Activated naive CD4-positive, alpha-beta T cell treated with anti-CD3 and anti-CD28 coated beads, Interleukin-2, amount 50 U/mL, for 24 hours (primary cell): ENCODE measurements around the gene TAS1R3.
"Not testable (repeated sequence)": the region's sequence is repeated elsewhere in the genome, so short reads cannot be mapped to it uniquely, and the experiment has no call there.

Experiments used
- H3K27ac Mint-ChIP-seq: one replicate; pipeline ENCODE4 v1.8.0; 2021; ENCODE audit warnings: mild to moderate bottlenecking, mixed read lengths
- H3K27me3 Mint-ChIP-seq: one replicate; pipeline ENCODE4 v1.8.0; 2021; ENCODE audit warnings: mixed read lengths
- H3K36me3 Mint-ChIP-seq: one replicate; pipeline ENCODE4 v1.8.0; 2021; ENCODE audit warnings: mixed read lengths
- H3K4me1 Mint-ChIP-seq: one replicate; pipeline ENCODE4 v1.8.0; 2021; ENCODE audit warnings: mixed read lengths
- H3K4me3 Mint-ChIP-seq: one replicate; pipeline ENCODE4 v1.8.0; 2021; ENCODE audit warnings: mild to moderate bottlenecking, mixed read lengths
- H3K9me3 Mint-ChIP-seq: one replicate; pipeline ENCODE4 v1.8.0; 2021; ENCODE audit warnings: mixed read lengths

The TAS1R3 gene

DNA sequence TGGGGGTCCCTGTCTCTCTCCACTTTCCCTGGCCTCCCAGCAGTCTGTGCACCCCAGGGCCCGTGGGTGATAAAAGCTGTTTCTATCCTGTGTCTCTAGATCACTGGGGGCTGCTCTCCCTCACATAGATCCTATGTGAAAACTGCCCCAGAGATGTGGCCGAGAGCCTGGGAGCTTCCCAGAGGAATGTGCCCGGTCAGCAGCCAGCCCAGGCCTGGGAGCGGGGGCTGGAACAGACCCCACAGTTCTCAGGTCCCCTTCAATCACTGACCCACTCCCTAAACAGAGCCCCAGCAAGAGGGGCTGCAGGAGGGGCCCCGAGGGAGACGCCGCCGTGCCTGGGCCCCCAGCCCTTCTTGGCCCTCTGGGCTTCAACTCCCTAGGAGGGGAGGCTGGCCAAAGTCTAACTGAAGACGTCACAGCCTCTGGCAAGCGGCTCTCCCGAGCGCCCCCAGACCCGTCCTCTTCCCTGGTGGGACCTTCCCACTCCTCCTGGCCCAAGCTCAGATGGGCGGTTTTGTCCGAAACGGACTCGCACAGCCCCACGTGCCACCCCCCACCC is 26.9 kb downstream of the TAS1R3 start:
- Mint-ChIP-seq H3K4me1 (peaks cover 12% of the 10 kb centered on the region), H3K9me3 (no peaks in the 10 kb centered on the region)

DNA sequence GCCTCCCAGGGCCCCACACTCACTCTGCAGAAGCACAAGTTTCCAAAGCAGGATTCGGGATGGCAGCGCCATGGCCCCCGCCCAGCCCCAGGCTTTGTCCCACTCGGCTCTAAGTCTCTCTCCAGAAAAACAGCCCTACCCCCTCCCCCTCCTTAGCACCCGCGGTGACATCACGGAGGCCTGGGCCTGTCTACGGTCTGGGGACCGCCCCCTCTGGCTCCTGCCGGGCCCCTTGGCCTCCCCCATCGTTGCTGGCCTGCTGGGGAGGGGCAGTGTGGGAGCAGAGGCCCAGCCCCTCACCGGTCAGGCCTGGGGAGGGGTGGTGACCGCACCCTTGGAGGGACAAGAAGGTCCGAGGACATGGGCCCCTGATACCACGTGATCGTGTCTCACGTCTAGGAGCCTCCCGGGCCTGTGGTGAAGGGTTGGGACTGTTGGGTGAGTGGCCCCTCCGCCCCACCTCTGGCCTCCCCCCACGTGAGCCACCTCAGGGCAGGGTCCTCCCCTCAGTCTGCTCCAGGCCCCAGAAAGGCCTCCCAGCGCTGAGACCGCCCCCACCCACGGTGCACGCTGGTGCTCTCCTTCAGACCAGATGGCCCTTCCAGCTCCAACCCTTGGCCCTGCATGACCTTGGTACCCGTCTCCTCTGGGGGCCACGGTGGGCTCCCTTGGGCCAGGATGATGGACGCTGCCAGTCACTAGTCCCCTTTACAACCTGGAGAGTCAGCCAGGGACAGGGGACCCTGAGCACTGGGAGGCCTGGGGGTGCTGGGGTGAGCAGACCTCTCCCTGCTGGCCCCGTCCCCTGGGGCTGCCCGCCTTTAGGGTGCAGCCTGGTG is 27.6 kb downstream of the TAS1R3 start, which contains the start of gene MXRA8:
MXRA8 (minus strand) TSS at position 123 of the 839 bp plus-strand sequence; CDS start at position 72, 51 bp downstream.
- H3K27me3 Mint-ChIP-seq, result peaks cover 3% of the 10 kb centered on the region
- H3K36me3 Mint-ChIP-seq, result no peaks in the 10 kb centered on the region
- H3K4me3 Mint-ChIP-seq, result no peak within 1 kb of the TSS
- H3K27ac Mint-ChIP-seq, result no peak within 1 kb of the TSS
- H3K9me3 Mint-ChIP-seq, result no peaks in the 10 kb centered on the region
- H3K4me1 Mint-ChIP-seq, result peaks cover 10% of the 10 kb centered on the region

More for the DNA sequence above, 26.9 kb downstream of the TAS1R3 start:
- no peak overlapping the region for H3K4me3 Mint-ChIP-seq
- H3K36me3 Mint-ChIP-seq, result no peaks in the 10 kb centered on the region
- H3K27ac Mint-ChIP-seq, result no peak overlapping the region
- peaks cover 3% of the 10 kb centered on the region for H3K27me3 Mint-ChIP-seq

- peaks cover 8% of the 10 kb centered on the region for H3K4me1 Mint-ChIP-seq
- H3K27me3 Mint-ChIP-seq, result peaks cover 3% of the 10 kb centered on the region
- no peaks in the 10 kb centered on the region for H3K36me3 Mint-ChIP-seq
- H3K4me3 Mint-ChIP-seq, result no peak overlapping the region
- H3K9me3 Mint-ChIP-seq, result no peaks in the 10 kb centered on the region
- no peak overlapping the region for H3K27ac Mint-ChIP-seq
Measured at GRCh38 chr1:1359308-1359663, 28.2 kb downstream of the TAS1R3 start.

DNA sequence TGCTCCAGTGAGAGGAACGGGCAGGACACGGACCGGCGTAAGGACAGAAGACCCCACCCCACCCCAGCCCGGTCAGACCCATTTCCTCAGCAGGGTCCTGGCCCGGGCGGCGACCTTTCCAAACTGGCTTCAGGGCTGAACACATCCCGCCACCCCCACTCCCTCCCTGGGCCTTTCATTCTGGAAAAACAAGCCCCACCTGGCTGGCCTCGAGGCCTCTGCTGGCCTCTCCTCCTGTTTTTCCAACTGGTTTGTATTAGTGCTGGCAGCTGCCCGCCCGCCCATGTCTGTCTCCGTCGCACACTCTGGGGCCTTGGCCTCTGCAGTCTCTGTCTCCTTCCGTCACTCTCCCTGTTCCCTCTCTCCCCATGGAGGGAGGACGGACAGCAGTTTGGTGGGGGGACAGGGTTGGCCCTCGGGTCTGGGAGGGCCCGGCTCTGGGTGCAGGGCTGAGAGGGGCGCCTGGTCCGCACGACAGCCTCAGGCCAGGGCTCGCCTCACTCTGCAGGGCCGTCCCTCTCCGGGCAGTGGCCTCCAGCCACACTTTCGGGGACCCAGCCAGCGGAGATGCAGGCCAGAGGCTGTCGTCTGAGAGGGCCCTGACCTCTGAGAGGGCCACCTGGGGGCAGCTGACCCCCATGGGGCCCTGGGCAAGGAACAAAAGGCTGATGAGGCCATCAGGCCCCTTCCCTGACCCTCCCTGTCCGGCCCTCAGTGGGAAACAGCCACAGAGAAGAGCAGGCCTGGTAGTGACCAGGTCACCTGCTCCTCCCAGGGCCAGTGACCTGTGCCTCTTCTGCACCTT is 28.8 kb downstream of the TAS1R3 start:
- no peak overlapping the region for H3K27ac Mint-ChIP-seq
- no peaks in the 10 kb centered on the region for H3K9me3 Mint-ChIP-seq
- no peaks in the 10 kb centered on the region for H3K36me3 Mint-ChIP-seq
- no peak overlapping the region for H3K4me3 Mint-ChIP-seq
- H3K27me3 Mint-ChIP-seq, result peaks cover 3% of the 10 kb centered on the region
- peaks cover 7% of the 10 kb centered on the region for H3K4me1 Mint-ChIP-seq

DNA sequence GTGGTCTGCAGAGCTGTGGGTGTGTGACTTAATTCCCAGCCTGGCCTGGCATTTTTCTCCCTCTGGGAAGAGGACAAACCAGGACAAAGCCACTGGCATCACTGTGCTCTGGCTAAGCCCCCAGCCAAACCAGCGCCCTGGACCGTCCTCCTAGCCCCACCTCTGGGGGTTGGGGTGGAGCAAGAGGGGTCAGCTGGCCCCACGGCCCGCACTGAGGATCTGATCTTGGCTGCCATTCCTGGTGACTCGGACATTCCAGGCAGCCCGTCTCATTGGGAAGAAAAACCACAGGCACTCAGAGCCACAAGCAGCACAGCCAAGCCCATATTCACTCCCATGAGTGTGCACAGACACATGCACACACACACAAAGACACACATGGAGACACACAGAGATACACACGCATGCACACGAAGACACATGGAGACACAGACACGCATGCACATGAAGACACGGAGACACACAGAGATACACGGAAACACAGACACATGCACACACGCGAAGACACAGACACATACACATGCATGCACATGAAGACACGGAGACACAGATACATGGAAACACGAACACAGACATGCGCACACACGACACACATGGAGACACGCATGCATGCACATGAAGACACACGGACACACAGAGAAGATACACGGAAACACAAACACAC is 29.6 kb downstream of the TAS1R3 start:
- Mint-ChIP-seq H3K4me3 (no peak overlapping the region), H3K27ac (no peak overlapping the region), H3K9me3 (no peaks in the 10 kb centered on the region), H3K4me1 (peaks cover 7% of the 10 kb centered on the region), H3K27me3 (peaks cover 3% of the 10 kb centered on the region), H3K36me3 (no peaks in the 10 kb centered on the region)

DNA sequence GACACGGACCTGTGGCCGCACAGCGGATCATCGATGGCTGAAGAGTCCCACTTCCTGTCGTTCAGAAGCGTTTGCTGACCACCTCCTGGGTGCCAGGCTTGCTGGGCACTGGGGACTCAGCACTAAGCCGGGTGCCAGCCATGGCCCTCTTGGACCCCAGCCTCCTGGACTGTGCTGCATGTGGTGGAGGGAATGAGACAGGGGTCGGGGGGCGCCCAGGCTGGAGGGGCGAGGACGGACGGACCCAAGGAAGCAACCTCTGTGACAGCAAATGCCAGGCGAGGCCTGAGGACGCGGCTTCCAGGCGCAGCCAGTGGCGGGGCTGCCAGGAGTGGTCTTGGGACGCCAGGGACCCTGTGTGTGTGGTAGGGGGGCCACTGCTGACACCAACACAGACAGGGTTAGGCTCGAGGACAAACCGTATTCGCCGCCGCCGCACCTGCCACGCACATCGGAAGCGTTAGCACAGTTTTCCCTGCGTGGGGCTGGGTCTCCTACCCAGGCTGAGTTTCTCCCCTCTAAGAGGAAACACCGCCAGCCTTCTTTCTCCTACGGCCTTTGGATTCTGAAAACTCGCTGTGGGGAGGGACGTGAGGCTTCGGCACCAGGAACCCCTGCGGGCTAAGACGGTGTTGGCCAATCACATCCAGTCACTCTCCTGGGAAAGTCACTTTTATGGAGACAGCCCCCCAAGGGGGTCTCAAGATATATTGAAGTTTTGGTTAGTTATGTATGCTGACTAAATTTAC is 30.3 kb downstream of the TAS1R3 start:
- Mint-ChIP-seq H3K36me3 (no peaks in the 10 kb centered on the region), H3K4me3 (no peak overlapping the region), H3K4me1 (peaks cover 7% of the 10 kb centered on the region), H3K27me3 (peaks cover 3% of the 10 kb centered on the region), H3K27ac (no peak overlapping the region), H3K9me3 (no peaks in the 10 kb centered on the region)

GRCh38 chr1:1361982-1362423 is 30.9 kb downstream of the TAS1R3 start:
- Mint-ChIP-seq H3K4me3 (no peak overlapping the region), H3K9me3 (no peaks in the 10 kb centered on the region), H3K4me1 (peaks cover 7% of the 10 kb centered on the region), H3K27ac (no peak overlapping the region), H3K27me3 (peaks cover 3% of the 10 kb centered on the region), H3K36me3 (no peaks in the 10 kb centered on the region)

GRCh38 chr1:1364266-1364665 is 33.2 kb downstream of the TAS1R3 start:
- Mint-ChIP-seq H3K27me3 (no peaks in the 10 kb centered on the region), H3K9me3 (no peaks in the 10 kb centered on the region), H3K36me3 (no peaks in the 10 kb centered on the region), H3K4me3 (no peak overlapping the region), H3K4me1 (peaks cover 2% of the 10 kb centered on the region), H3K27ac (no peak overlapping the region)

DNA sequence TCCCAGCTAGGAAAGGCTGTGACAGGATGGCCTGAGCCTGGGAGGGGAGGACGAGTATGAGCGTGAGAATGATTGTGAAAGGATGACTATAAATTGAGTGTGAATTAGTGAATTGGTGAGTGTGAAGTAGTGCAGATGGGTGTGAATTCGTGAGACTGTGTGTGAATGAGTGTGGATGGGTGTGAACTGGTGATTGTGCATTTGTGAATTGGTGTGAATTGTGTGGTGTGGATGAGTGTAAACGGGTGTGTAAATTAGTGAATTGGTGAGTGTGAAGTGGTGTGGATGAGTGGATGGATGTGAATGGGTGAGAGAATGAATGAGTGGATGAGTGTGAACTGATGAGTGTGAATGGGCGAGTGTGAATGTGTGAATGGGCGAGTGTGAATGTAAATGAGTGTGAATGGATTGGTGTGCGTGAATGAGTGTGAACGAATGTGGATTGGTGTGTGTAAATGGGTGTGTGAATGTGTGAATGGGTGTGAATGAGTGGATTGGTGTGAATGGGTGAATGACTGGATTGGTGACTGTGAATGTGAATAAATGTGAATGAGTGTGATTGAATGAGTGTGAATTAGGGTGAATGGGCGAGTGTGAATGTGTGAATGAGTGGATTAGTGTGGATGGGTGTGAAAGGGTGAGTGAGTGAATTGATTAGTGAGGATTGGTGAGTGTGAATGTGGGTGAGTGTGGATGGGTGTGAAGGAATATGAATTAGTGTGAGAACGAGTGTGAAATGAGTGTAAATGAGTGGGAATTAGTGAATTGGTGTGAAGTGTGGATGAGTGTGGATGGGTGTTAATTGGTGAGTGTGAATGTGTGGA is 35.0 kb downstream of the TAS1R3 start:
- H3K27me3 Mint-ChIP-seq, result no peaks in the 10 kb centered on the region
- H3K36me3 Mint-ChIP-seq, result no peaks in the 10 kb centered on the region
- no peak overlapping the region for H3K4me3 Mint-ChIP-seq
- H3K4me1 Mint-ChIP-seq, result peaks cover 5% of the 10 kb centered on the region
- H3K9me3 Mint-ChIP-seq, result no peaks in the 10 kb centered on the region
- no peak overlapping the region for H3K27ac Mint-ChIP-seq

DNA sequence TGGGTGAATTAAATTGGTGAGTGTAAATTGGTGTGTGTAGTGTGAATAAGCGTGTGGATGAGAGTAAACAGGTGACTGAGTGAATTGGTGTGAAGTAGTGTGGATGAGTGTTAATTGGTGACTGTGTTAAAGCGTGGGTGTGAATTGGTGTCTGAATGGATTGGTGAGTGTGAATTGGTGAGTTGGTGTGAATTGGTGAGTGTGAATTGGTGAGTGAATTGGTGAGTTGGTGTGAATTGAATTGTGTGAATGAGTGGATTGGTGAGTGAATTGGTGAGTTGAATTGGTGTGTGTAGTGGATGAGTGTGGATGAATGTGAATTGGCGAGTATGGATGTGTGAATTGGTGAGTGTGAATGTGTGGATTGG is 35.6 kb downstream of the TAS1R3 start:
- Mint-ChIP-seq H3K27ac (no peak overlapping the region), H3K4me3 (no peak overlapping the region)

GRCh38 chr1:1367315-1367714 is 36.2 kb downstream of the TAS1R3 start:
- Mint-ChIP-seq H3K27me3 (no peaks in the 10 kb centered on the region), H3K4me3 (no peak overlapping the region), H3K36me3 (no peaks in the 10 kb centered on the region), H3K4me1 (peaks cover 8% of the 10 kb centered on the region), H3K9me3 (no peaks in the 10 kb centered on the region), H3K27ac (no peak overlapping the region)

More for the DNA sequence above, 35.6 kb downstream of the TAS1R3 start:
- no peaks in the 10 kb centered on the region for H3K36me3 Mint-ChIP-seq
- H3K27me3 Mint-ChIP-seq, result no peaks in the 10 kb centered on the region
- H3K4me1 Mint-ChIP-seq, result peaks cover 5% of the 10 kb centered on the region
- no peaks in the 10 kb centered on the region for H3K9me3 Mint-ChIP-seq

DNA sequence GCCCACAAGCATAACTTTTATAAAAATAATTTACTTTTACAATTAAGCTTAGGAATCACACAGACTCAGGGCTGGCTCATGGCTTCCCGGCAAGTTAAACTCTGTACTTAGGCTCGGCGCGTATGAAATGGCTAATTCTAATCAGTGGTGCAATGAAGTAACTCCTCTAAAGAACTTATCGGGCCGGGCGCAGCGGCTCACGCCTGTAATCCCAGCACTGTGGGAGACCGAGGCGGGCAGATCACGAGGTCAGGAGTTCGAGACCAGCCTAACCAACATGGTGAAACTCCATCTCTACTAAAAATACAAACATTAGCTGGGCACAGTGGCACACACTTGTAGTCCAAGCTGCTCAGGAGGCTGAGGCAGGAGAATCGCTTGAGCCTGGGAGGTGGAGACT is 39.0 kb downstream of the TAS1R3 start:
- peaks cover 14% of the 10 kb centered on the region for H3K4me1 Mint-ChIP-seq
- not testable (repeated sequence) for H3K27ac Mint-ChIP-seq, H3K4me3 Mint-ChIP-seq, H3K36me3 Mint-ChIP-seq, H3K9me3 Mint-ChIP-seq, H3K27me3 Mint-ChIP-seq

DNA sequence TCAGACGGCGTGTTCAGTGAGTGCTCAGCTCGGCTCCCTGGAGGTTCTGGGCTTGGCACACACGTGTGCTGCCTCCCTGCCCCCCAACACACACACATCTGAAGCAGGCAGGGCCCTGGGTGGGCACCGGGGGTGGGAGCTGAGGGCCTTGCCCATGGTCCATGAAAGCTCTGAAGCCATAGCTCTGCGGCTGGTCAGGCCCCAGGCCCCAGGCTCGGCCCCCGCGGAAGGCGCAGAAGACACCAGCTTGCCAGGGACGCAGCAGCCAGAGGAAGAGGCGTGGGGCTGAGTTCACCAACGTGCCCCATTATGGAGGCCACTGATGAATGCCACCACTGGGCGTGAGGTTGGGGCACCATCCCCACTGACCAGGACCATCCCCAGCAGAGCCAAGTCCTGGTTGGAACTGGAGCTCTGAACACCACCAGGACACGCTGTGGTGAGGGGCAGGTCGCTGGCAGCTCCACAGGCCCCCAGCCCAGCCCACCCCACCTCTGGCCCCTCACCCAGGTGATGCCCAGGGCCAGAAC is 39.8 kb downstream of the TAS1R3 start:
- H3K9me3 Mint-ChIP-seq, result no peaks in the 10 kb centered on the region
- H3K36me3 Mint-ChIP-seq, result no peaks in the 10 kb centered on the region
- no peak overlapping the region for H3K27ac Mint-ChIP-seq
- no peaks in the 10 kb centered on the region for H3K27me3 Mint-ChIP-seq
- no peak overlapping the region for H3K4me3 Mint-ChIP-seq
- peaks cover 17% of the 10 kb centered on the region for H3K4me1 Mint-ChIP-seq

DNA sequence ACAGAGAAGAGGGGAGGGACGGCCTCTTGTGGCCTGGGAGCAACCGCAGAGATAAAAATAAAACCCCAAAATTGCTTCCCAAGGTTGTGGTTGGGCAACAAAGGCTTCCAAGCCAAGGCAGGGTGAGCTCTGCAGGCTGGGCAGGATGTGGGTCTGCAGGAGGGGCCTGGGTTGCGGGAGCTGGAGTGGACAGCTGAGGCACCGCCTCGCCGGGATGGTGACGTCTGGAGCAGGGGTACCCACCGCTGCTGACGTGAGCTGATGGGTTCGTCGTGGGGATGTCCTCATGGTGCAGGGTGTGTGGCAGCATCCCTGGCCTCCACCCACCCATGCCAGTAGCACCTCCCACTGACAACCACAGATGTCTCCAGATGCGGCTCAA is 40.3 kb downstream of the TAS1R3 start:
- Mint-ChIP-seq H3K9me3 (no peaks in the 10 kb centered on the region), H3K27me3 (no peaks in the 10 kb centered on the region), H3K4me3 (no peak overlapping the region)

More for the DNA sequence above, 40.3 kb downstream of the TAS1R3 start:
- Mint-ChIP-seq H3K27ac (no peak overlapping the region), H3K36me3 (no peaks in the 10 kb centered on the region), H3K4me1 (peaks cover 17% of the 10 kb centered on the region)
